ENCODE measurements around the gene HS6ST3. TPM values are rescaled to one million over a fixed set of nuclear protein-coding genes. Genes with fewer than 3 reads are reported as not detected.

The HS6ST3 gene
- total and polyA plus RNA-seq, 9 of the 15 experiments (the other 6 are each of a cell fraction or from before 2014, with no cell fraction given) = not detected

DNA sequence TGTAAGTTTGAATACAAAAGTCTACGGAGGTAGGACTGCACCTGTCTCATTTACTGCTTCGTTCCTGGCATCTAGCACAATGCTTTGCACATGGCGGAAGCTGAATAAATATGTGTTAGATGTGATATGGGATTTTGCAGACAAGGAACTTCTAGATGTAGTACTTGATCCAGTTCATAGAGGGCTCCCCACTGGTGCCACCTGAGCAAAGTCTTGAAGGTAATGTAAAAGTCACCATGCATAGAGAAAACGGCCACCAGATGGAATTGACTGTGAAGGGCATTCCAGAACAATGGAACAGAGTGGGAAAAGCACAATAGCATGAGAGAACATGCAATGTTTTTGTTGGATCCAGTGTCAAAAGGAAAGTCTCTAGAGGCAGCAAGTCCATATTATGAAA, 209.3 kb downstream of the HS6ST3 start:
- in situ Hi-C loops (cut with MboI) (no loop called here), intact Hi-C loops (cut with micrococcal nuclease) (no loop called here)
- Histone ChIP-seq H3K27me3 (ENCODE audit: control insufficient read depth in 2 of 2, insufficient read depth in 2 of 2, low read length in 2 of 2) (no peaks in the 10 kb centered on the region), H4K20me1 (replicated peaks; ENCODE audit: control insufficient read depth, insufficient read depth, low read length) (no peaks in the 10 kb centered on the region), H3K9me1 (ENCODE audit: control insufficient read depth, insufficient read depth, low read length) (no peaks in the 10 kb centered on the region), H3K4me3 (no peak overlapping the region), H2AFZ (ENCODE audit: low read depth, low read length) (no peak overlapping the region), H3K27ac (ENCODE audit: extremely low read depth, low read depth, low read length) (no peak overlapping the region), H3K9me3 (replicated peaks; ENCODE audit: control insufficient read depth, insufficient read depth, low read depth, low read length) (no peaks in the 10 kb centered on the region), H3K36me3 (ENCODE audit: control insufficient read depth, insufficient read depth, low read length) (no peaks in the 10 kb centered on the region), H3K79me2 (ENCODE audit: control insufficient read depth, insufficient read depth, low read length) (no peaks in the 10 kb centered on the region), H3K9ac (ENCODE audit: insufficient read depth in 1 of 2, low read depth in 2 of 2, low read length in 2 of 2) (no peak overlapping the region), H3K4me2 (ENCODE audit: insufficient read depth, low read length) (no peak overlapping the region), H3K4me1 (replicated peaks in 1 of 2; ENCODE audit: control insufficient read depth in 2 of 2, insufficient read depth in 2 of 2, low read length in 2 of 2) (no peaks in the 10 kb centered on the region)
- CTCF ChIA-PET (ENCODE audit: low intra/inter-chr PET ratio) = no interaction called here
- ATAC-seq (no peak), FAIRE-seq (no peak), DNase-seq (ENCODE audit: extremely low read depth in 1 of 4, low spot score in 3 of 4) (no peak)
- BruUV-seq (replicated peaks) = no TSS peak
- WGBS (ENCODE audit: insufficient coverage, low coverage, missing lambda C conversion rate) = 0% methylated on average over 3 of the region's 4 CpGs
- POLR2A ChIA-PET = no interaction called here
- TF ChIP-seq ZNF431 (CRISPR knock-in tag; IDR thresholded peaks at IDR 0.05) (no peak), ZFX (CRISPR knock-in tag; IDR thresholded peaks at IDR 0.05) (no peak), C11orf30 (IDR thresholded peaks at IDR 0.05; ENCODE audit: low read depth) (no peak), STAT5A (IDR thresholded peaks at IDR 0.05; ENCODE audit: borderline replicate concordance, low read length) (no peak), NRF1 (conservative IDR thresholded peaks at IDR 0.05 in 1 of 2, IDR thresholded peaks at IDR 0.05 in 1 of 2) (no peak), BDP1 (IDR thresholded peaks at IDR 0.05; ENCODE audit: insufficient read depth, insufficient read length) (no peak), IFI16 (CRISPR knock-in tag; IDR thresholded peaks at IDR 0.05) (no peak), ZNF695 (CRISPR knock-in tag; IDR thresholded peaks at IDR 0.05) (no peak), ZNF3 (CRISPR knock-in tag; IDR thresholded peaks at IDR 0.05) (no peak), NR2C2 (CRISPR knock-in tag; IDR thresholded peaks at IDR 0.05) (no peak), NR2C2 (tag; IDR thresholded peaks at IDR 0.05) (no peak), SREBF2 (CRISPR knock-in tag; IDR thresholded peaks at IDR 0.05) (no peak), STAT5B (CRISPR knock-in tag; IDR thresholded peaks at IDR 0.05) (no peak), POLR2B (IDR thresholded peaks at IDR 0.05; ENCODE audit: low read depth, partially characterized antibody) (no peak), ZZZ3 (IDR thresholded peaks at IDR 0.05) (no peak), JUN (IDR thresholded peaks at IDR 0.05; ENCODE audit: borderline replicate concordance, low read depth, low read length) (no peak), JUN (CRISPR knock-in tag; IDR thresholded peaks at IDR 0.05; ENCODE audit: borderline replicate concordance) (no peak)
- TF ChIP-seq, protein P1, sequence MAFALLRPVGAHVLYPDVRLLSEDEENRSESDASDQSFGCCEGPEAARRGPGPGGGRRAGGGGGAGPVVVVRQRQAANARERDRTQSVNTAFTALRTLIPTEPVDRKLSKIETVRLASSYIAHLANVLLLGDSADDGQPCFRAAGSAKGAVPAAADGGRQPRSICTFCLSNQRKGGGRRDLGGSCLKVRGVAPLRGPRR (CRISPR knock-in tag; IDR thresholded peaks at IDR 0.05) = no peak
- TF ChIP-seq, protein P2, sequence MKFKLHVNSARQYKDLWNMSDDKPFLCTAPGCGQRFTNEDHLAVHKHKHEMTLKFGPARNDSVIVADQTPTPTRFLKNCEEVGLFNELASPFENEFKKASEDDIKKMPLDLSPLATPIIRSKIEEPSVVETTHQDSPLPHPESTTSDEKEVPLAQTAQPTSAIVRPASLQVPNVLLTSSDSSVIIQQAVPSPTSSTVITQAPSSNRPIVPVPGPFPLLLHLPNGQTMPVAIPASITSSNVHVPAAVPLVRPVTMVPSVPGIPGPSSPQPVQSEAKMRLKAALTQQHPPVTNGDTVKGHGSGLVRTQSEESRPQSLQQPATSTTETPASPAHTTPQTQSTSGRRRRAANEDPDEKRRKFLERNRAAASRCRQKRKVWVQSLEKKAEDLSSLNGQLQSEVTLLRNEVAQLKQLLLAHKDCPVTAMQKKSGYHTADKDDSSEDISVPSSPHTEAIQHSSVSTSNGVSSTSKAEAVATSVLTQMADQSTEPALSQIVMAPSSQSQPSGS (CRISPR knock-in tag; IDR thresholded peaks at IDR 0.05) = no peak
